Activated naive CD4-positive, alpha-beta T cell treated with Interleukin-2 at 50 U/mL for 16 hours (primary cell): Measurements from ENCODE around the gene IQGAP2.
A peak's percentile ranks its signal among the peaks of the same experiment; 100 is the strongest.

Source experiments
- DNase-seq: peaks from one replicate; pipeline ENCODE4 v3.0.0-alpha.2; 2020

The IQGAP2 gene

DNA sequence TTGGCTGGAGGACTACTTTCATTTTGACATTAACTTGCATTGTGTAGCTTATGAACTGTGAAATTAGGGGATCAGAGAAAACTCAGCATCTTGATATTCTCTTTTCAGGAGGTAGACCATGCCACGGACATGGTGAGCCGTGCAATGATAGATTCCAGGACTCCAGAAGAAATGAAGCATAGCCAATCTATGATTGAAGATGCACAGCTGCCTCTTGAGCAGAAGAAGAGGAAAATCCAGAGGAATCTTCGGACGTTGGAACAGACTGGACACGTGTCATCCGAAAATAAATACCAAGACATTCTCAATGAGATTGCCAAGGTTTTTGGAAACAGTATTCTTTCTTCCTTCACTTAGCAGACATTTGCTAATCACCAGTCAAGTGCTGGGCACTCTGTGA, 292.3 kb downstream of the IQGAP2 start:
- DNase-seq: no peak

DNA sequence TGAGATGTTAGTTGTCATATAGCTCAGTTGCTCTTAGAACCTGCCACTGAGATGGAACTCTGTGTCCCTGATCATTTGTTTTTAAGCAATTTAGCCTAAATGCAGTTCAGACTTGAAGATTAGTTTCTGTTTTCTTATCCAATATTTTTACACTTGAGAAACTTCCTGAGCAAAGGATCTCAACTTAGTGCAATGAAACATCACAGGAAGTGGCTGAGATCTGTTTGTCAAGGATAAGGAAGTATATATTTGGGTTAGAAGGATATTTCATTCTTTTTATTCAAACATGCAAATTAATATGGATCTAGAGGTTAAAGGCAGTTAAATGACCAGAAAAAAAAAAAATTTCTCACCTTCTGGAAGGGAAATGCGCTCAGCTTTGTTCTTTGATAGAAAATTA, 293.2 kb downstream of the IQGAP2 start:
- no peak for DNase-seq

GRCh38 chr5:76697670-76698069, 294.6 kb downstream of the IQGAP2 start:
- no peak for DNase-seq

- DNase-seq: no peak
Observed at GRCh38 chr5:76700571-76700970, 297.5 kb downstream of the IQGAP2 start.

DNA sequence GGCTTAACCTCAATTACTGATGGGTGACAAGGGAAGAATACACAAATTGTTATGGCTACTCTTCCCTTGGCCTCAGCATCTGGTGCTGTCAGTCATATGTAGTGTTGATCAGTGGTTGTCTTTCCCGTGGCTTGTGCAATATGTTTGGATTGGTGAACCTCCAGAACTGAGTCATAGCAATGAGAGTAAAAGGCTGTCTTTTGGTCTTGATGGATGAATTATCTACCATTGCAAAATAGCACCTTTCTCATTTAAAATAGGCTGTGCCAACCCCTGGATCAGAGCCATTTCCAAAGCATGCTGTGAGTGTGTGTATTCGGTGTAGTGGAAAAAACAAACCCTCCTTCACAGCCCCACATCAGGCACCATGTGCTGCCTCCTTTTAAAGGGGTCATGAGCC, 298.2 kb downstream of the IQGAP2 start:
- no peak for DNase-seq

DNA sequence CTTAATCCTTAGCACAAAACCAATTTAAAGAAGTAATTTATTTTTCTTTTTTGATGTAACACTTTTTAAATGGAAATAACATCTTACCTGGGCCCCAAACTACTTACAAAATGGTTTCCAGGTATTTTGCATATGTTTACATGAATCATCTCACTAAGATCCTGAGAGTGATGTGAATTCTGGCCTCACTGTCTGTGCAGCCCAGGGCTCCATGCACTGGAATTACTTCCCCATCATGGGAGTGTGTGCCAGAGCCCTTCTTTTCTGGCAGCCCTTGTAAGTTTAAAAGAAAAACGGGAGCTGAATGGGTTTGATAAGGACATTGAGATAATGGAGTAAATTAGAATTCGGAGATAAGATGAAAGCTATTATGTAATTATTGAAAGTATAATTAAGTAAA, 300.6 kb downstream of the IQGAP2 start:
- no peak for DNase-seq

DNA sequence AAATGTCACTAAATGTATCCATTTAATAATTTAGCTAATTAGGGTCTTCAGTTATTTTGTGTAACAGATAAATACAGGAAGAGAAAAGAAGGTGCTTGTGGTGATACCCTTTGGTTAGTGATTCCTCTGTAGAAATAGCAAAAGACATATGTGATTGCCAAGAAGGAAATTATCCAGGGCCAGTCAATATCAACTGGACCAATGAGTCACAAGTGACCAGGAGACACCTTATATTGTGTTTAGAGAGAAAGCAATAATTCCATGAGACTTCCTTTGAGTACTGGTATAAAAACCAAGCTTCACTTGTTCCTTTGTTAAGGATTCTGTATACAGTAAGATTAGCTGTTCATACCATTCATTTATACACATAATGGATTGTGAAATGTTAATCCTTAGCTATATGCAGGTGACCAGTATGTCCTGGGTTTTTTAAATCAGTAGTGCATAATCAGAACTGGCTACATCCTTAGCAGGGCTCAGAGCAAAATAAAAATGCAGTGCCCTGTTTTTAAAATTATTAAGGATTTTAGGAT, 301.1 kb downstream of the IQGAP2 start:
- no peak for DNase-seq

GRCh38 chr5:76705574-76705973, 302.5 kb downstream of the IQGAP2 start:
- DNase-seq: no peak

GRCh38 chr5:76709762-76710161, 306.7 kb downstream of the IQGAP2 start:
- DNase-seq: no peak

- DNase-seq: no peak
Observed at GRCh38 chr5:76710991-76711390, 307.9 kb downstream of the IQGAP2 start.

- DNase-seq: peak; percentile 34
Observed at GRCh38 chr5:76714751-76715485, 311.8 kb downstream of the IQGAP2 start.

DNA sequence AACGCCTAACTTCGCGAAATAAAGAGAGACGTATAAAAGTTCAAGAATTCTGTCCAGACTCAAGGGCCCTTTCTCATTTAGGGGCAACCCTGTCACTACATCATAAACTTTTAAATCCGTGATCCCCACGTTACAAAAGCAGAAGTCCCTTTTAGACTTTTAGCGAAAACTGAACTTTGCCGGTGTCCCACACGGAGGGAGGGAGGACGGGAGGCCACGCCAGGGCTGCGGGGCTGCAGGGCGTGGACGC, 312.3 kb downstream of the IQGAP2 start:
- DNase-seq: no peak

- peak; percentile 62 for DNase-seq
Observed at GRCh38 chr5:76715736-76716455, 312.8 kb downstream of the IQGAP2 start, which contains the start of gene F2R. Gene F2R, plus strand, starts transcription at chr5:76716126. Its CDS starts 182 bp downstream, at chr5:76716308.

DNA sequence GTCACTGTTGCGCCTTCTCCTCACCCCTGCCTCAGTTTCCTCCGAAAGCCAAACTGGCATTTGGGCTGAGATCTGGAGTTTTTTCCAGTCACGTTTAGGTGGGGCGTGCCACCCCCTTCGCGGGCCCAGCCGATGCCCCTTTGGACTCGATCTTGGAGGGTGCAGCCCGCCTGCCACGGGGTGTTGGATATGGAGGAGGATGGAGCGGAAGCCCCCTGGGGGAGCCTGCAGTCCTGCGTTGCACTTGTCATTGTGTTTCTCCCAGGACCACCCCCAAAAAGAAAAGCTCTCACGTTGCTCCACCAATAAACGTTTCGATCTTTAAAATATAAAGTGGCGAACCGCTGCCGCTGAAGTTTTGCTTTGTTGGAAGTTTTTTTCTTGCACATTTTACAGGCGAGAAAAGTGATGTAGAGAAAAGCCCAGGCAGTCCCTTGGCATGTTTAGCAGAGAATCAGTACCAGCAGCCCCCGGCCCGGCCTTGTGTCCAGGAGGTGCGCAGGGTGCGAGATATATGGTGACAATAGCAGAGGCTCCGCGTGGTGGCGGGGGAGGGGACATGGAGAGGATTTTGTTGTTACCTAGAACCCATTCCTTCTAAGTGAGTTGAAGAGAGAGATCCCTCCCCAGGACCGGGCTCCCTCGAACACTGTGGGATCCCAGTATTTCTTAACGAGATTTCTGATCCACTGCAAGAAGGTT, 313.5 kb downstream of the IQGAP2 start:
- DNase-seq: peak; percentile 13

DNA sequence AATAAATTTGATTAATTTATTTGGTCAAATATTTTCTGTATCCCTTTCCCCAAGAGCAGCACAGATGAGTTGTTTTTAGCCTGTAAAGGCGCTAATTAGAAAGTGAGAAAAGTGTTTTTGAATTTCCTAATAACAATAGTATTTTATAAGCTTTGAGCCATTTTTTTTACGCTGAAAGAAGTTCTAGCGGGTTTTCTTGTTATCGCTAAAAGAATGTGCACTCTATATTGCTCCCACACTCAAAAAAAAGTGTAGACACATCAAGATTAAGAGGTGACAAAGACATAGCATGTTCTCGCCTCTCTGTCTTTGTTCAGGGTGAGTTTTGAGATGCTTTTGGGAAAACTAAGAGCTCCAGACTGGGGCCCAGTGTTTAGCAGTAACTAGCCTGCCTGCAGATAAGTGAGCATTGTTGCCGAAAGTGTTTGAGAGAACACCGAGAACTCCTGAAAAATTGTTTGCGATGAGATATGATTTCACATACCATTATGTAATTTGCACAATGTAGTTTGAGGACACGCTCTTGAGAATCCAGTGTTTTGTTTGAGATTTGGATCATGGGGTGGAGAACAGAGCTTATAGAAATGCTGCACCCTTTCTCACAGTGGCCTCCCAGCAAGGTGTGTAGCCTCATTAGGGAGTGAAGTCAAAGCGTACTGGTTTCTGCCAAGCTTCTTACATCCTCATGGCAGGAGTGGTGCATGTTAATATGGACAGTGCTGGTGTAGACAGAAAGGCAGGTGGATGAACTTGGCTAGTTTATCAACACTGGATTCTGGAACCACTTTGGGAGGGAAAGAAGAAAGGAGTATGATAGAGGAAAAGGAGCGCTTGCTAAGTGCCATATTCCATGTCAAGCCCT, 314.4 kb downstream of the IQGAP2 start:
- no peak for DNase-seq

DNA sequence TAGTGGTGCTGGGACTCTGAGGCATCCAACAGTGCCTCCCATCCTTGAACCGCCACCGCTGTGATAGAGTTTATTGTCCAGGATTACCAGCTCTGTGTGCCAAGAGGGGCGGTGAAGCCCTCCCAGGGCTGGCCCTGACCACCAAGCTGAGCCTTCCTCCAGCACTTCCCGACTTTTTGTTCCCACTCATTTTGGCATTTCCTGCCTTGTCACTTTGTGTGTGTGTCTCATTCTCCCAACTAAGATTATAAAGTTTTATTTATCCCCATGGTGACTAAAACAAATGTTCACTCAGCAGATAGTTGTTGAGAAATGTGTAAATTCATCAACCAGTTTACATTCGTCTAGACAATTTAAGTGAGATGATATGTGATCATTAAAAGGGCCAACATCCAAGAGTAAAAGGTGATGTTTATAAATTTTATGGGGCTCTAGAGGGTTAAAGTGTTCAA, 315.3 kb downstream of the IQGAP2 start:
- DNase-seq: no peak

- no peak for DNase-seq
Observed at GRCh38 chr5:76718880-76719279, 315.8 kb downstream of the IQGAP2 start.

- no peak for DNase-seq
Observed at GRCh38 chr5:76720988-76721569, 318.0 kb downstream of the IQGAP2 start.

GRCh38 chr5:76723266-76723665, 320.2 kb downstream of the IQGAP2 start:
- no peak for DNase-seq

- DNase-seq: no peak
Observed at GRCh38 chr5:76723906-76724305, 320.8 kb downstream of the IQGAP2 start.

GRCh38 chr5:76724871-76725270, 321.8 kb downstream of the IQGAP2 start:
- no peak for DNase-seq

- DNase-seq: no peak
Observed at GRCh38 chr5:76728965-76729364, 325.9 kb downstream of the IQGAP2 start.
